Fibroblast of upper back skin (primary cell): Measurements from ENCODE around the gene TIGD3.

Source experiments
- DNase-seq: peaks from one replicate; pipeline ENCODE4 v3.0.0-alpha.2; 2013

The TIGD3 gene

DNA sequence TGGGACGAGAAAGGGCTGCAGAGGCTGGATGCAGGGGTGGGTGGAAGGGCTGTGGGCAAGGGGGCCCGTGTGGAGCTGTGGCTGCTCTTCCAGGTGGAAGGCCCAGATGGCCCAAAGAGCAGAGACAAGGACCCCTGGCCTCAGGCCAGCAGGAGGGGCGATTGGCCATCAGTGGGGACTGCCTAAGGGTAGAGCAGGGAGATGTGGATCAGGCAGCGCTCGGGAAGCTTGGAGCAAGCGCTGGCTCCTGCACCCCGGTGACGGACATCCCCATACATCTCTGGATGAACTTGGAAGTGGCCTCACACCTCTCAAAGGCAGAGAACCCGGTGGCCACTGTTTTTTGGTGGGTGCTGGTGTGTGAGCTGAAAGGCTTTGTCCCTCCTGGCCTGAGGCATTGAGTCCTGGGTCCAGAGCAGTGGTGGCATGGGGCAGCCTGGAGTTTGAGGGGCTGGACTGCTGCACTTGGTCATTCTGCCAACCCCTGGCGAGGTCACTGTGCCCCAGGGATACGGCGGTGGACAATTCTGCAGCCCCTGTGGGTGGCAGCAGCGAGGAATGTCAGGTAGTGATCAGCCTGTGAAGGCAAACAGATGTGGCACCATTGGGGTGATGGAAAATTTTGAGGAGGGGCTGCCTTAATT, 37.8 kb downstream of the TIGD3 start:
- DNase-seq: no peak

DNA sequence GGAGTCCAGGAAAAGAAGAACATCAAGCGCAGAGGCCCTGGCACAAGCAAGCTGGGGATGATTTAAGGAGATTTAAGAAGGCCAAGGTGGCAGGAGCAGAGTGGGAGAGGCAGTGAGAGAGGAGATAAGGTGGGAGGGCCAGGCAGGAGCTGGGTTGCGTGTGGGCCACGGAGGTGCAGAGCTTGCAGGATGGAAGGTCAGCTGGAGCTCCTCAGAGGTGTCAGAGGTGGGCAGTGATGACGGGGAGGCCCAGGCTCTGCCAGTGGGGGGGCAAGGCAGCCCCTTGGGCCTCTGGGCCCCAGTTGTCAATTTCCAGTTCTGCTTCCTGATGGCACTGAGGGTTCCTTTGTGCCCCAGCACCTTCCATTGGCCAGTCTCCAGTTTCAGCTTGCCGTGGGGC, 38.3 kb downstream of the TIGD3 start:
- DNase-seq: no peak

- DNase-seq: no peak
These were observed 39.0 kb downstream of the TIGD3 start for GRCh38 chr11:65393513-65394079.

- no peak for DNase-seq
These were observed 39.6 kb downstream of the TIGD3 start for GRCh38 chr11:65394125-65394536.

DNA sequence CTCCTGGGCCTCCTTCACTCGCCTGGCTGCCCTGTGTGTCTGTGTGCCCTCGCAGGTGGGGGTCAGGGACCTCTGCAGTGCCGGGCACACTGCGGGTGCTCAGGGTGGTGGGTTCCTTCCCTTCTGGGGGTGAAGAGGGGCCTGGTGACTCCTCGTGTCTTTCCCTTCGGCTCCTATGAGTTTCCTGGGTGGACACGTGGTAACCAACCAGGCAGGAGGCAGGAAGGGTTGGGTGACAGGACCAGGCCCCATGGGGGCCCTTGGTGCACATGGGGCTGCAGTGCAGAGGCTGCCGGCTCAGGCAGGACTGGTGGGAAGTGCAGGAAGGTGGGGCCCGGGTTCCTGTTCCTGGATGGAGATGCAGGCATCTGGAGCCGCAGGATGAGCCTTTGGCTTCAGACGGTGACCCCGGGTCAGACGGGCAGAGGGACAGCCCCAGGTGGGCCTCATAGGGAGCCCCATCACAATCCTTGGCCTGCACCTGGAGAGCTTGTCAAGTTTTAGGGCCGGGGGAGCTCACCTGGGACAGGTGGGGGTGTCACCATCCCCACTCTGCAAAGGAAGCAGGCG, 41.5 kb downstream of the TIGD3 start:
- DNase-seq: no peak

GRCh38 chr11:65396769-65397745, 42.5 kb downstream of the TIGD3 start:
- no peak for DNase-seq

DNA sequence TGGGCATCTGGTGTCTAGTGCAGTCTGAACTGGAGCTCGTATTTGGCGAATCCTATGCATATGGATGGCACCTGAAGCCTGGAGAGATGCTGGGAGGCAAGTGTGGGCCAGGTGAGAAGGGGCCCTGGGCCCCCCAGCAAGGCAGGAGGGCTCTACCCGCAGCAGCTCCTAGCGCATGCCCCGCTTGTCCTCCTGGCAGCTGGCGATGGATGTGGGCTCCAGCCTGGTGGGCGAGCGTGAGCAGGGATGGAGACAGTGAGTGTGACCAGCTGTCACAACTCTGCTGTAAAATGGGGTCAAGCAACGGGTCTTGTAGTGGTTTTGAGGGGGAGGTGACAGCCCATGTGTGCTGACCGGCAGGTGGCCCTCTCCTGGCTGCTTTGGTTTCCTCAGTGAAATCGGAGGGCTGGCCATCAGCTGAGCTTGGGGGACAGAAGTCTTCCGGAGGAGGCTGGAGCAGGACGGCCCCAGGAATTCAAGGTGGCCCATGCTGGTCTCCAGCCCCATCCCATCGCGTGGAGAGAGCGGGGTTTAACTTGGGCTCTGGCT, 43.9 kb downstream of the TIGD3 start:
- DNase-seq: no peak

DNA sequence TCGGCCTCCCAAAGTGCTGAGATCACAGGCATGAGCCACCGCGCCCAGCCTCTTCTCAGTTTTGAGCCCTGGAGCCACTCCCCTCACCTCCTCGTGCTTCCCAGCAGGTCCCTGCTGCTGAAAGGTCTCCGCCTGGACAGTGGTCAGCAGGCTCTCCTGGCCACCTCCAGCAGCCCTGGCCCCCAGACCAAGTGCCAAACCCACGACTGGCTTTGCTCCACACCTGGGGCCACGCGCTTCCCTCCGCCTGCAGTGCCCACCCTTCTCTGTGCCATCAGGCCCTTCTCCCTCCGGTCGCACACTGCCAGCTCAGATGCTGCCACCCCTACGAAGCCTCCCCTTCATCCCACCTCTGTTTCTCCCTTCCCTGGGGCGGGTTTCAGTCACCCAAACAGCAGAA, 44.7 kb downstream of the TIGD3 start:
- no peak for DNase-seq

DNA sequence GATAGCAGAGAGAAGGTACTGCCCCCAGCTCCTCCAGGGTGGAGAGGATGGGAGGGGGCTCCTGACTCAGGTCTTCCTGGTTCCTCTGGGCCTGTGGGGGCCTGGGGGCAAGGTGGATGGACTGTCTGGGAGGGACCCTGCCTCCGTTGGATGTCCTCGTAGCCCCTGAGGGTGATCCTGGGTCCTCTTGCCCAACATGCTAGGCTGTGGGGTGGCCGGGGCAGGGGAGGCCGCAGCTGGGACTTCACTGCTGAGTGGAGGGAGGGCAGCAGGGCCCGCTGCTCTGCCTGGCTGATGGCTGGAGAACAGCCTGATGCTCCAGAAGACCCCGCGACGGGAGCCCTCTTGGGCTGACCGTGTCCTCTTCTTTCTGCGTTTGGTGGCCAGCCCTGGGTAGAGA, 45.3 kb downstream of the TIGD3 start:
- DNase-seq: no peak

- DNase-seq: no peak
These were observed 45.9 kb downstream of the TIGD3 start for GRCh38 chr11:65400307-65401072.

DNA sequence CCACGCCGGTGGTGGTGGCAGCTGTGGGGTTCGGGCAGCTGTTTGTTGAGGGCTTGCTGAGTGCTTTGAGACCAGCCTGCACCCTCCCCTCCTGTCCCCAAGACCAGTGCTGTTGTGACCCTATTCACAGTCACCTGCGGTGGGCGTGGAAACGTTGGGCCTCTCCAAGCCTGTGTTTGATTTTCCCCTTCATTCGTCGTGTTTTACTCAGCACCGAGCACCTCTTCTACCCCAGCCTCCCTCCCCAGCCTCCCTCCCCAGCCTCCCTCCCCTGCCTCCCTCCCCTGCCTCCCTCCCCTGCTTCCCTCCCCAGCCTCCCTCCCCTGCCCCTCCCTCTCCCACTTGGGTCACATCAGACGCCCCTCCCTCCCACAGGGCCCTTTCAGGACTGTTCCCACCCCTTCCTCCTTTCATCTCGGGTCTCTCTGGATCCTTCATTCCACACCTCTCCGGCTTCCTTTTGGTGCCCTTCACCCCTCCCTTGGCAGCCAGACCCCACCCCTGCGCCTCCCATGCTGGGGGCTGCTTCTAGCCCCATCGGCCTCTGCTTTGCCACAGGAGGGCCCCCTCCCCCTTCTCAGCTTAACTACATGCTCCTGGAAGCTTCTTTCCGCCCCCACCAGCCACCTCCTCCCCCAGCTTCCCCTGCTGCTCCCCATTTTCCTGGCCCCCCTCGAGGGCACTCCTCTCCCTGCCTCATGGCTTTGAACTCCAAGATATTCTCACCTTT, 46.7 kb downstream of the TIGD3 start:
- DNase-seq: no peak

DNA sequence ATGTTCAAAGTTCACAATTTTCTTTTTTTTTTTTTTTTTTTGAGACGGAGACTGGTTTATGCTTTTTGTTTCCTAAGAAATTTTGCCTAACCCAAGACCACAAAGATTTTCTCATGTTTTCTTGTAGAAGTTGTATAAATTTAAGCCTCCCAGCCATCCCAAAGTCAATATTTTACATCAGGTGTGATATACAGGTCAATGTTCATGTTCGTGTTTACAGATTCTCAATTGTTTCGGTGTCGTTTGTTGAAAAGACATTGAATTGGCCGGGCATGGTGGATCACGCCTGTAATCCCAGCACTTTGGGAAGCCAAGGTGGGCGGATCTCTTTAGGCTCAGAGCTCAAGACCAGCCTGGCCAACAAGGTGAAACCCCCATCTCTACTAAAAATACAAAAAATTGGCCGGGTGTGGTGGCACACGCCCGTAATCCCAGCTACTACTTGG, 47.3 kb downstream of the TIGD3 start:
- DNase-seq: no peak

DNA sequence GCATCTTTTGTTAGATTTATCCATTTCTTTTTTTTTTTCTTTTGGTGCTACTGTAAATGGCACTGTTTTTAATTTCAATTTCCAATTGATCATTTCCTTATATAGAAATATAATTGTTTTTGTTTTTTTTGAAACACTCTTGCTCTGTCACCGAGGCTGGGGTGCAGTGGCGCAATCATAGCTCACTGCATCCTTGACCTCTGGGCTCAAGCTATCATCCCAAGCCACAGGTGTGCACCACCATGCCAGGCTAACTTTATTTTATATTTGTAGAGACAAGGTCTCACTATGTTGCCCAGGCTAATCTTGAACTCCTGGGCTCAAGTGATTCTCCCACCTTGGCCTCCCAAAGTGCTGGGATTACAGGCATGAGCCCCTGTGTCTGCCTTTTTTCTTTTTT, 48.2 kb downstream of the TIGD3 start:
- DNase-seq: no peak

- DNase-seq: no peak
These were observed 49.1 kb downstream of the TIGD3 start for GRCh38 chr11:65403607-65404121.

DNA sequence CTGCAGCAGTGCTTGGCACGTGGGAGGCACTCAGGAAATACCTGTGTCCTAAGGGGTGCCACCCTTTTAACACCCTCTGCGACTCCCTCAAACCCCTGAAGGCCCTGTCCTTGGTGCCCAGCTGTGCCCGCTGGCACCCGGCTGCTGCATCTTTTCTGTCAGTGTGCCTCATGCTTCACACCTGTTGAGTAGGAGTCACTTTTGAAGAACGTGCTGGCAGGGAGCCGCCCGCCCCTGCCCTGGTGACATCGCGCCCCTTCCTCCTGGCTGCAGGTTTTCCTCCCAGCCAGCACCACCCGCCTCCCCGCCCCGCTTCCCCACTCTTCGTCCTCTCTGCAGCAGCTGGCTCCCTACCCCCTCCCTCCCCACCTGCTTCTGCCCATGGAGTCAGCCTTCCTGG, 49.7 kb downstream of the TIGD3 start:
- DNase-seq: no peak

- no peak for DNase-seq
These were observed 50.2 kb downstream of the TIGD3 start for GRCh38 chr11:65404638-65405339.
